HG02642 (cell line): ENCODE results near the gene ABCA5.
"Not testable (repeated sequence)": the region's sequence is repeated elsewhere in the genome, so short reads cannot be mapped to it uniquely, and the experiment has no call there.

Source experiments
- ATAC-seq: cut with Tn5 transposase; IDR thresholded peaks from one replicate; pipeline ENCODE4 v1.9.1; 2021; ENCODE audit warnings: mild to moderate bottlenecking; ENCODE audit not compliant: unreplicated experiment, poor library complexity

ABCA5 gene

DNA sequence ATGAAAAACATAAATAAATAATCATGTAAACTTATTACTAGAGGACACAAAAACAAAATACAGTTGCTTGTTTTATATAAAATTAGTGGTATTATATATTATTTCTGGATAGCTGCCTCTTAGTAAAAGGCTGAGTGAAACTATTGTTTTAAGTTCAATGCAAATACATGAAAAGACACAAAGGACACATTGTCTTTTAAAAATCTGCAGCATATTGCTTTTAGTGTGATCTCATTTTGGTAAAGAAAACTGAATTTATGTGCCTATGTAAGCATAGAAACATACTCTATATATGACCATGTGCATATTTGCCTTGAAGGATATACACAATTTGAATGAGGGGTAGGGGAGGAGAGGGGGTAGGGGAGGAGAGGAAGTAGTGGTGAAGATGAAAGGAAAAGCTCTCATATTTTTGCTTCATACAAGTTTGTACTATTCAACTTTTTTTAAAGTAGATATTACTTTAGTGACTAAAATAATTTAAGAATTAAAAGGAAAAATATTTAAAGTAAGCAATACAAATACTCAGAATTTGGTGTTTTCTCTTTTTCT, 104.2 kb downstream of the ABCA5 start:
- no peak for ATAC-seq

DNA sequence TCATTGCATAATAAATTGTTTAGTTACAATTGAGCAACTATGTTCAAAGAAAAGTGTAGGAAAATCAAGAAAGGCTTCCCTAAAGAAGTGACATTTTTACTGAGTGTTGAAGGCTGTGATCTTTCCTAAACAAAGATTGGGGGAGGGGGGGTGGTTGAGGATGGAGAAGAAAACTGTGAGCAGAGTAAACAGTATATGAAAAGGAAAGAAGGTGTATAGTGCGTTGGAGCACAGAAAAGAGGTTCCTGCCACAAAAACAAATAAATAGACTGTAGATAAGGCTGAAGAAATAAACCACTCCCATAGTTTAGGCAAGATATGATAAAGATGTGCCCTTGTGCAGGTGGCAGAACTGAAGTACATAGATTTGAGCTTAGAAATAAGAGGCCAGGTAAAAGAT, 106.8 kb downstream of the ABCA5 start:
- no peak for ATAC-seq

DNA sequence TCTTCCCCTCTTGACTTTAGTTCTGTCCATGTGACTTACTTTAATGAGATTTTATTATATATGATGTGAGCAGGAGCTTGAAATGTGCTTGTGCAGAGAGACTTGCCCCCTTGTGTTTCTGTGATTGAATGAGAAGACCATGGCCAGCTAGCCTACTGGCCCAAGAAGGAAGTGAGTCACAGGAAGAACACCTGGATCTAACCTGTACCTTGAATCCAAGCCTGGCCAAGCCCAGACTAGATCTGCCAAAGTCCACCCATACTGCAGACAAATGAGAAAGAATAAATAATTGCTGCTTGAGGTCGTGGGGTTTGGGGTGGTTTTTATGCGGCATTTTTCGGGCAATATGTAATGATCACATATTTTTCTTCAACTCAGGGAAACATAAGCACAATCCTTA, 107.9 kb downstream of the ABCA5 start:
- no peak for ATAC-seq

DNA sequence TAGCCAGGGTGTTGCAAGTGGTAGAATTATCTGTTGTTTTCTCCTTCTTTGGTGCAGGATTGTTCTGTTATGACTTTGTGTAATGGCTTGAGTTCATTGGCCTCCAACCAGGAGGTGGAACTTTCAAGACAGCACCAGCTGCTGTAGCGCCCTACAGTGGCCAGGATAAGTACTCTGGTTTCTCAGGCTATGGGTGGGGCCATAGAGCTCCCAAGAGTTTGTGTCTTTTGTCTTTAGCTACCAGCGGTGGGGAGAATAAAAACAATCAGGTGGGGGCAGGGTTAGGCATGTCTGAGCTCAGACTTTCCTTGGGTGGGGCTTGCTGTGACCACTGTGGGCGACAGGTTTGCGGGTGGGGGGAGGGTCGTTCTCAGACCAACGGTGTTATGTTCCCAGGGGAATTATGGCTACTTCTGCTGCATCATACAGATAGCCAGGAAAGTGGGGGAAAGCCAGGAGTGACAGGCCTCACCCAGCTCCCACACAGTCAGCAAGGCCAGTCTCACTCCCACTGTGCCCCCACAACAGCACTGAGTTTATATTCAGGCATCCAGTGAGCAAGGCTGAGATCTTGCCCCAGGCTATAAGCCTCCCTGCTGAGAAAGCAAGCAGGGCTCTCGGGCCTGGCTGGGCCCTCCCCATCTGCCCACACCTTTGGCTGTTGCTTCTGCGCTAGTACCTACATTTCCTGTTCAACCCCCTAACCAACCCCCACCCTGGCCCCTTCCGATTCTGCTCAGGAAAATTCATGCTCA, 113.7 kb downstream of the ABCA5 start:
- no peak for ATAC-seq

DNA sequence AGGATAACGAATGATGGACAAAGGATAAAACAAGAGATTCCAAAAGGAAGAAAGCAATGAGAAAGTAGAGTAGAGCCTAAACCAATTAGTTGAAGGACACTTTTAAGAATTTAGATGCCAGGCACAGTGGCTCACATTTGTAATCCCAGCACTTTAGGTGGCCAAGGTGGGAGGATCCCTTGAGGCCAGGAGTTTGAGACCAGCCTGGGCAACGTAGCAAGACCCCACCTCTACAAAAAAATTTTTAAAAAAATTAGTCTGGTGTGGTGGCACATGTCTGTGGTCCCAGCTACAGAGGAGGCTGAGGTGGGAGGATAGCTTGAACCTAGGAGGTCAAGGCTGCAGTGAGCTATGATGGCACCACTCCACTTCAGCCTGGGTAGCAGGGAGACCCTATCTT, 118.3 kb downstream of the ABCA5 start:
- ATAC-seq = no peak

- no peak for ATAC-seq
Measured at GRCh38 chr17:69207151-69207550, 119.8 kb downstream of the ABCA5 start.

GRCh38 chr17:69198238-69198637, 128.7 kb downstream of the ABCA5 start:
- no peak for ATAC-seq

GRCh38 chr17:69196105-69196653, 130.8 kb downstream of the ABCA5 start:
- not testable (repeated sequence) for ATAC-seq
